Measurements from ENCODE around the gene OSBPL6. TPM values are rescaled to one million over a fixed set of nuclear protein-coding genes. Genes with fewer than 3 reads are reported as not detected.

Gene OSBPL6
- total and polyA plus RNA-seq, 2 of the 13 experiments (the other 11 are each of a cell fraction or from before 2014, with no cell fraction given) = 0.03 to 0.11 TPM

DNA sequence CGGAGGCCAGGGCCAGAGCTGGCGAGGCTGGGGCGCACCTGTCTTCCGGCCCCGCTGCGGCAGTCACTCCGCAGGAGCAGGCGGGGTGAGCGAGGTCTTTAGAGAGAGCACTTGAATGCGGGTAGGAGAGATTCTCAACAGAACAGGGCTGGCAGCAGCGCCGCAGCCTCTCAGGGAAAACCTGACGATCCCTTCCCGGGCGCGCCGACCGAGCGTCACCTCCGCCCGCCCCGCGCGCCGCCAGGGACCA lies 256.1 kb downstream of the OSBPL6 start (continued):
- TF ChIP-seq CBX5 (CRISPR knock-in tag; IDR thresholded peaks at IDR 0.05; ENCODE audit: borderline replicate concordance) = no peak
- TF ChIP-seq, protein P1, sequence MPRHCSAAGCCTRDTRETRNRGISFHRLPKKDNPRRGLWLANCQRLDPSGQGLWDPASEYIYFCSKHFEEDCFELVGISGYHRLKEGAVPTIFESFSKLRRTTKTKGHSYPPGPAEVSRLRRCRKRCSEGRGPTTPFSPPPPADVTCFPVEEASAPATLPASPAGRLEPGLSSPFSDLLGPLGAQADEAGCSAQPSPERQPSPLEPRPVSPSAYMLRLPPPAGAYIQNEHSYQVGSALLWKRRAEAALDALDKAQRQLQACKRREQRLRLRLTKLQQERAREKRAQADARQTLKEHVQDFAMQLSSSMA (CRISPR knock-in tag; IDR thresholded peaks at IDR 0.05) = peak; percentile 7; the same call in 1 of the 2 replicates
- TF ChIP-seq HMG20B (CRISPR knock-in tag; conservative IDR thresholded peaks at IDR 0.05) = no peak
- TF ChIP-seq RFX5 (IDR thresholded peaks at IDR 0.05; ENCODE audit: low read depth, low read length) = no peak
- 0 out of 2 replicates have a peak, but pooled peaks have one; percentile 6 for TF ChIP-seq SATB2 (CRISPR knock-in tag; IDR thresholded peaks at IDR 0.05)
- TF ChIP-seq ZFX (CRISPR knock-in tag; IDR thresholded peaks at IDR 0.05; ENCODE audit: low read depth) = no peak
- TF ChIP-seq ZNF296 (CRISPR knock-in tag; conservative IDR thresholded peaks at IDR 0.05) = no peak
- TF ChIP-seq, protein P2, sequence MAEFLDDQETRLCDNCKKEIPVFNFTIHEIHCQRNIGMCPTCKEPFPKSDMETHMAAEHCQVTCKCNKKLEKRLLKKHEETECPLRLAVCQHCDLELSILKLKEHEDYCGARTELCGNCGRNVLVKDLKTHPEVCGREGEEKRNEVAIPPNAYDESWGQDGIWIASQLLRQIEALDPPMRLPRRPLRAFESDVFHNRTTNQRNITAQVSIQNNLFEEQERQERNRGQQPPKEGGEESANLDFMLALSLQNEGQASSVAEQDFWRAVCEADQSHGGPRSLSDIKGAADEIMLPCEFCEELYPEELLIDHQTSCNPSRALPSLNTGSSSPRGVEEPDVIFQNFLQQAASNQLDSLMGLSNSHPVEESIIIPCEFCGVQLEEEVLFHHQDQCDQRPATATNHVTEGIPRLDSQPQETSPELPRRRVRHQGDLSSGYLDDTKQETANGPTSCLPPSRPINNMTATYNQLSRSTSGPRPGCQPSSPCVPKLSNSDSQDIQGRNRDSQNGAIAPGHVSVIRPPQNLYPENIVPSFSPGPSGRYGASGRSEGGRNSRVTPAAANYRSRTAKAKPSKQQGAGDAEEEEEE (CRISPR knock-in tag; IDR thresholded peaks at IDR 0.05; ENCODE audit: borderline replicate concordance) = no peak
- TF ChIP-seq ZFP82 (CRISPR knock-in tag; IDR thresholded peaks at IDR 0.05; ENCODE audit: borderline replicate concordance) = no peak
- no peak for TF ChIP-seq HNRNPL (IDR thresholded peaks at IDR 0.05; ENCODE audit: low read depth, low read length)
- TF ChIP-seq ZNF737 (CRISPR knock-in tag; IDR thresholded peaks at IDR 0.05; ENCODE audit: borderline replicate concordance) = no peak
- TF ChIP-seq, protein P3, sequence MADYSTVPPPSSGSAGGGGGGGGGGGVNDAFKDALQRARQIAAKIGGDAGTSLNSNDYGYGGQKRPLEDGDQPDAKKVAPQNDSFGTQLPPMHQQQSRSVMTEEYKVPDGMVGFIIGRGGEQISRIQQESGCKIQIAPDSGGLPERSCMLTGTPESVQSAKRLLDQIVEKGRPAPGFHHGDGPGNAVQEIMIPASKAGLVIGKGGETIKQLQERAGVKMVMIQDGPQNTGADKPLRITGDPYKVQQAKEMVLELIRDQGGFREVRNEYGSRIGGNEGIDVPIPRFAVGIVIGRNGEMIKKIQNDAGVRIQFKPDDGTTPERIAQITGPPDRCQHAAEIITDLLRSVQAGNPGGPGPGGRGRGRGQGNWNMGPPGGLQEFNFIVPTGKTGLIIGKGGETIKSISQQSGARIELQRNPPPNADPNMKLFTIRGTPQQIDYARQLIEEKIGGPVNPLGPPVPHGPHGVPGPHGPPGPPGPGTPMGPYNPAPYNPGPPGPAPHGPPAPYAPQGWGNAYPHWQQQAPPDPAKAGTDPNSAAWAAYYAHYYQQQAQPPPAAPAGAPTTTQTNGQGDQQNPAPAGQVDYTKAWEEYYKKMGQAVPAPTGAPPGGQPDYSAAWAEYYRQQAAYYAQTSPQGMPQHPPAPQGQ (CRISPR knock-in tag; IDR thresholded peaks at IDR 0.05; ENCODE audit: borderline replicate concordance) = no peak
- TF ChIP-seq, protein P4, sequence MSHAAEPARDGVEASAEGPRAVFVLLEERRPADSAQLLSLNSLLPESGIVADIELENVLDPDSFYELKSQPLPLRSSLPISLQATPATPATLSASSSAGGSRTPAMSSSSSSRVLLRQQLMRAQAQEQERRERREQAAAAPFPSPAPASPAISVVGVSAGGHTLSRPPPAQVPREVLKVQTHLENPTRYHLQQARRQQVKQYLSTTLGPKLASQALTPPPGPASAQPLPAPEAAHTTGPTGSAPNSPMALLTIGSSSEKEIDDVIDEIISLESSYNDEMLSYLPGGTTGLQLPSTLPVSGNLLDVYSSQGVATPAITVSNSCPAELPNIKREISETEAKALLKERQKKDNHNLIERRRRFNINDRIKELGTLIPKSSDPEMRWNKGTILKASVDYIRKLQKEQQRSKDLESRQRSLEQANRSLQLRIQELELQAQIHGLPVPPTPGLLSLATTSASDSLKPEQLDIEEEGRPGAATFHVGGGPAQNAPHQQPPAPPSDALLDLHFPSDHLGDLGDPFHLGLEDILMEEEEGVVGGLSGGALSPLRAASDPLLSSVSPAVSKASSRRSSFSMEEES (CRISPR knock-in tag; IDR thresholded peaks at IDR 0.05) = no peak
- no peak for TF ChIP-seq CC2D1A (CRISPR knock-in tag; IDR thresholded peaks at IDR 0.05)
- no peak for TF ChIP-seq ZNF225 (CRISPR knock-in tag; IDR thresholded peaks at IDR 0.05)
- no peak for TF ChIP-seq ZNF589 (CRISPR knock-in tag; conservative IDR thresholded peaks at IDR 0.05)
- no peak for TF ChIP-seq ZNF775 (CRISPR knock-in tag; IDR thresholded peaks at IDR 0.05; ENCODE audit: borderline replicate concordance)
- no peak for TF ChIP-seq MLLT10 (CRISPR knock-in tag; IDR thresholded peaks at IDR 0.05)
- TF ChIP-seq SOX6 (IDR thresholded peaks at IDR 0.05) = no peak
- TF ChIP-seq SOX6 (CRISPR knock-in tag; IDR thresholded peaks at IDR 0.05) = no peak
- TF ChIP-seq ZNF703 (CRISPR knock-in tag; IDR thresholded peaks at IDR 0.05; ENCODE audit: borderline replicate concordance) = 0 out of 2 replicates have a peak, but pooled peaks have one; percentile 61
- TF ChIP-seq KDM5A (IDR thresholded peaks at IDR 0.05; ENCODE audit: borderline replicate concordance, low read length) = peak; percentile 64
- TF ChIP-seq, protein P5, sequence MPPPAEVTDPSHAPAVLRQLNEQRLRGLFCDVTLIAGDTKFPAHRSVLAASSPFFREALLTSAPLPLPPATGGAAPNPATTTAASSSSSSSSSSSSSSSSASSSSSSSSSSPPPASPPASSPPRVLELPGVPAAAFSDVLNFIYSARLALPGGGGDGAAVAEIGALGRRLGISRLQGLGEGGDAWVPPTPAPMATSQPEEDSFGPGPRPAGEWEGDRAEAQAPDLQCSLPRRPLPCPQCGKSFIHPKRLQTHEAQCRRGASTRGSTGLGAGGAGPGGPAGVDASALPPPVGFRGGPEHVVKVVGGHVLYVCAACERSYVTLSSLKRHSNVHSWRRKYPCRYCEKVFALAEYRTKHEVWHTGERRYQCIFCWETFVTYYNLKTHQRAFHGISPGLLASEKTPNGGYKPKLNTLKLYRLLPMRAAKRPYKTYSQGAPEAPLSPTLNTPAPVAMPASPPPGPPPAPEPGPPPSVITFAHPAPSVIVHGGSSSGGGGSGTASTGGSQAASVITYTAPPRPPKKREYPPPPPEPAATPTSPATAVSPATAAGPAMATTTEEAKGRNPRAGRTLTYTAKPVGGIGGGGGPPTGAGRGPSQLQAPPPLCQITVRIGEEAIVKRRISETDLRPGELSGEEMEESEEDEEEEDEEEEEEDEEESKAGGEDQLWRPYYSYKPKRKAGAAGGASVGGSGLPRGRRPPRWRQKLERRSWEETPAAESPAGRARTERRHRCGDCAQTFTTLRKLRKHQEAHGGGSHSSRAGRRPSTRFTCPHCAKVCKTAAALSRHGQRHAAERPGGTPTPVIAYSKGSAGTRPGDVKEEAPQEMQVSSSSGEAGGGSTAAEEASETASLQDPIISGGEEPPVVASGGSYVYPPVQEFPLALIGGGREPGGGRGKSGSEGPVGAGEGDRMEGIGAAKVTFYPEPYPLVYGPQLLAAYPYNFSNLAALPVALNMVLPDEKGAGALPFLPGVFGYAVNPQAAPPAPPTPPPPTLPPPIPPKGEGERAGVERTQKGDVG (CRISPR knock-in tag; IDR thresholded peaks at IDR 0.05; ENCODE audit: borderline replicate concordance) = no peak
